HCT116 (cell line): ENCODE results near the gene KCMF1. TPM values are rescaled to one million over a fixed set of nuclear protein-coding genes. Genes with fewer than 3 reads are reported as not detected.

Source experiments
- ATAC-seq: fragments of 200-7000 bp; cut with Tn5 transposase; 2 replicates; pipeline ENCODE4 v1.9.1; 2020; ENCODE audit warnings: mild to moderate bottlenecking, moderate library complexity
- BruUV-seq: library from RNA; stranded (reverse); fragments of 400-500 nt; replicated peaks from 2 replicates; lab custom pipeline; 2021; lab: Mats Ljungman, UMichigan
- CTCF ChIA-PET: fragments of 300-600 bp; sonication (Branson Sonifier 250); formaldehyde crosslinking; loops from one replicate; lab custom pipeline; 2021; ENCODE audit warnings: antibody characterized with exemption; lab: Charles Lee
- POLR2A ChIA-PET: fragments of 300-600, 350-600 bp; sonication (Branson Sonifier 250); formaldehyde crosslinking; loops from one replicate; lab custom pipeline; 2021; ENCODE audit warnings: antibody characterized with exemption; lab: Charles Lee
- RAD21 ChIA-PET, 2 experiments: fragments of 300-600 bp; sonication (Branson Sonifier 250); formaldehyde crosslinking; loops; one replicate each; lab custom pipeline; 2023; ENCODE audit warnings: low total read pairs in 2 of 2; ENCODE audit not compliant: uncharacterized antibody in 2 of 2, unreplicated experiment in 2 of 2, low non-redundant PET in 1 of 2; lab: Charles Lee
- DNase-seq: peaks from one replicate; pipeline ENCODE4 v3.0.0-alpha.2; 2010; ENCODE audit warnings: low read depth, low spot score
- H2AFZ ChIP-seq: fragments of 200-600 bp; shearing (Covaris generic), sonication (generic); 2 replicates; pipeline ENCODE4 v1.6.1; 2017; ENCODE audit warnings: low read depth, mixed run types, mixed read lengths, antibody characterized with exemption, low read length; ENCODE audit not compliant: poor library complexity, severe bottlenecking
- H3K27ac ChIP-seq: 2 replicates; pipeline ENCODE4 v1.5.1; 2012; ENCODE audit warnings: low read depth, low read length
- H3K27me3 ChIP-seq: fragments of 200-600 bp; sonication (generic); 2 replicates; pipeline ENCODE4 v1.6.1; 2016; ENCODE audit warnings: mixed run types, low read length, mixed read lengths; ENCODE audit not compliant: insufficient read depth
- H3K36me3 ChIP-seq, 2 experiments: fragments of 200-500 bp in 1 of 2; fragments of 200-600 bp in 1 of 2; sonication (Bioruptor generic) in 1 of 2; sonication (generic) in 1 of 2; 2 replicates each; pipeline versions ENCODE4 v1.5.1 to v1.6.1; 2014 to 2016; ENCODE audit warnings: low read length in 2 of 2, inconsistent platforms in 1 of 2, mixed read lengths in 1 of 2, mixed run types in 1 of 2; ENCODE audit not compliant: insufficient read depth in 2 of 2, control insufficient read depth in 1 of 2
- H3K4me1 ChIP-seq, 2 experiments: fragments of 200-600 bp in 1 of 2; sonication (generic) in 1 of 2; 2 replicates each; pipeline versions ENCODE4 v1.5.1 to v1.6.1; 2012 to 2017; ENCODE audit warnings: low read length in 2 of 2, inconsistent platforms in 1 of 2, mild to moderate bottlenecking in 1 of 2, mixed read lengths in 1 of 2, mixed run types in 1 of 2, moderate library complexity in 1 of 2; ENCODE audit not compliant: insufficient read depth in 2 of 2, control insufficient read depth in 1 of 2
- H3K4me2 ChIP-seq: fragments of 200-600 bp; sonication (generic); 2 replicates; pipeline ENCODE4 v1.6.1; 2017; ENCODE audit warnings: mixed run types, low read length, mixed read lengths
- H3K4me3 ChIP-seq, 2 experiments: fragments of 200-600 bp in 1 of 2; sonication (generic) in 1 of 2; replicated peaks in 1 of 2; 2 replicates each; pipeline ENCODE4 v1.5.1; 2011 to 2016; ENCODE audit warnings: low read length in 2 of 2, control low read depth in 1 of 2, low read depth in 1 of 2, mild to moderate bottlenecking in 1 of 2, mixed read lengths in 1 of 2, mixed run types in 1 of 2
- H3K79me2 ChIP-seq: fragments of 200-600 bp; sonication (generic); 2 replicates; pipeline ENCODE4 v1.6.1; 2017; ENCODE audit warnings: mild to moderate bottlenecking, mixed run types, low read length, moderate library complexity, mixed read lengths; ENCODE audit not compliant: insufficient read depth
- H3K9ac ChIP-seq: fragments of 200-600 bp; sonication (generic); 2 replicates; pipeline ENCODE4 v1.6.1; 2016; ENCODE audit warnings: low read length, mixed read lengths
- H3K9me2 ChIP-seq: fragments of 200-600 bp; sonication (generic), shearing (Covaris generic); 2 replicates; pipeline ENCODE4 v1.6.1; 2017; ENCODE audit warnings: mixed run types, mild to moderate bottlenecking, moderate library complexity; ENCODE audit not compliant: insufficient read depth
- H3K9me3 ChIP-seq, 2 experiments: fragments of 200-500 bp in 1 of 2; fragments of 200-600 bp in 1 of 2; sonication (Bioruptor generic) in 1 of 2; sonication (generic) in 1 of 2; 2 replicates each; pipeline ENCODE4 v1.6.1; 2014 to 2017; ENCODE audit warnings: low read length in 2 of 2, mixed read lengths in 2 of 2, inconsistent platforms in 1 of 2, low read depth in 1 of 2, mild to moderate bottlenecking in 1 of 2, mixed run types in 1 of 2, moderate library complexity in 1 of 2; ENCODE audit not compliant: control insufficient read depth in 1 of 2, insufficient read depth in 1 of 2
- H4K20me1 ChIP-seq: fragments of 200-600 bp; sonication (generic), shearing (Covaris generic); 2 replicates; pipeline ENCODE4 v1.6.1; 2017; ENCODE audit warnings: mixed run types, mild to moderate bottlenecking, moderate library complexity; ENCODE audit not compliant: insufficient read depth
- EGR1 ChIP-seq: IDR thresholded peaks from 2 replicates; pipeline ENCODE4 v1.6.1; 2012; ENCODE audit warnings: low read depth
- FOSL1 ChIP-seq: IDR thresholded peaks from 2 replicates; pipeline ENCODE4 v1.6.1; 2012; ENCODE audit warnings: low read depth
- POLR2A ChIP-seq: IDR thresholded peaks from 2 replicates; pipeline ENCODE4 v1.7.0; 2011; ENCODE audit warnings: borderline replicate concordance; ENCODE audit not compliant: insufficient read depth, insufficient read length; ENCODE audit errors: extremely low read depth
- POLR2AphosphoS5 ChIP-seq: IDR thresholded peaks from 2 replicates; pipeline ENCODE4 v1.6.1; 2011; ENCODE audit warnings: mild to moderate bottlenecking, low read depth, low read length, moderate library complexity
- SRF ChIP-seq: IDR thresholded peaks from 2 replicates; pipeline ENCODE4 v1.6.1; 2012; ENCODE audit warnings: low read depth
- YY1 ChIP-seq: IDR thresholded peaks from 2 replicates; pipeline ENCODE4 v1.6.1; 2011; ENCODE audit warnings: low read length, low read depth, moderate library complexity, mild to moderate bottlenecking; ENCODE audit not compliant: insufficient replicate concordance; ENCODE audit errors: extremely low read depth
- ZFX ChIP-seq: fragments of 450-650 bp; IDR thresholded peaks from 2 replicates; pipeline ENCODE4 v1.6.1; 2017
- ZNF274 ChIP-seq: fragments of 200-500 bp; sonication (Bioruptor generic); IDR thresholded peaks from 2 replicates; pipeline ENCODE4 v1.6.1; 2014; ENCODE audit warnings: mild to moderate bottlenecking, low read depth, low read length, inconsistent platforms
- intact Hi-C: fragments of 100-400 bp; cut with micrococcal nuclease; formaldehyde crosslinking; loops from 2 replicates; pipeline ENCODE4 v1.10.0; 2022
- total RNA-seq: library from RNA; stranded (reverse); gene quantifications from one replicate; pipeline ENCODE4 v1.2.1, GENCODE V29; 2021; ENCODE audit not compliant: unreplicated experiment
- TF ChIP-seq, protein P1 (sequence below): IDR thresholded peaks from 2 replicates; pipeline ENCODE4 v1.6.1; 2011; ENCODE audit warnings: mild to moderate bottlenecking, low read length, moderate library complexity; ENCODE audit not compliant: insufficient replicate concordance; ENCODE audit errors: extremely low read depth

KCMF1 gene
- total RNA-seq, 1 experiment from 2014 or later: 119 TPM

DNA sequence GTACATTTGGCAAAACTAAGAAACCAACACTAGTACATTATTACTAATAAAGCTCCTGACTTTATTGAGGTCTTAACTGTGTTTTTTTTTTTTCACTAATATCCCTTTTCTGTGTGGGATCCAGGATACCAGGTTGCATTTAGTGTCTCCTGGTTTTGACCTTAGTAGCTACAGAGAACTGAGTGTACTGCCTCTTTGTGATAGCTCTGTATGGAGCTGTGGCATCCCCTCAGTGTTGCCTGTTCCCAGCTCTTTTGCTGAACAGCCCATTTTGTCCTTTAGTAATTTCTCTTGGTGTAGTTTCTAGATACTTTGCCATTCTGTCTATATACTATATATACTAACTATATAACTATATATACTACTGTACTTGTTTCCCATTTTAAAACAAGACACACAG is 31.6 kb downstream of the KCMF1 start:
- TF ChIP-seq FOSL1 (no peak), SRF (no peak), YY1 (no peak), EGR1 (no peak), ZNF274 (no peak)
- TF ChIP-seq, protein P1, sequence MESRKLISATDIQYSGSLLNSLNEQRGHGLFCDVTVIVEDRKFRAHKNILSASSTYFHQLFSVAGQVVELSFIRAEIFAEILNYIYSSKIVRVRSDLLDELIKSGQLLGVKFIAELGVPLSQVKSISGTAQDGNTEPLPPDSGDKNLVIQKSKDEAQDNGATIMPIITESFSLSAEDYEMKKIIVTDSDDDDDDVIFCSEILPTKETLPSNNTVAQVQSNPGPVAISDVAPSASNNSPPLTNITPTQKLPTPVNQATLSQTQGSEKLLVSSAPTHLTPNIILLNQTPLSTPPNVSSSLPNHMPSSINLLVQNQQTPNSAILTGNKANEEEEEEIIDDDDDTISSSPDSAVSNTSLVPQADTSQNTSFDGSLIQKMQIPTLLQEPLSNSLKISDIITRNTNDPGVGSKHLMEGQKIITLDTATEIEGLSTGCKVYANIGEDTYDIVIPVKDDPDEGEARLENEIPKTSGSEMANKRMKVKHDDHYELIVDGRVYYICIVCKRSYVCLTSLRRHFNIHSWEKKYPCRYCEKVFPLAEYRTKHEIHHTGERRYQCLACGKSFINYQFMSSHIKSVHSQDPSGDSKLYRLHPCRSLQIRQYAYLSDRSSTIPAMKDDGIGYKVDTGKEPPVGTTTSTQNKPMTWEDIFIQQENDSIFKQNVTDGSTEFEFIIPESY: no peak
- H3K9me3 ChIP-seq: no peaks in the 10 kb centered on the region
- H3K27ac ChIP-seq: no peak overlapping the region
- H3K4me2 ChIP-seq: no peak overlapping the region
- peaks cover 1 to 3% of the 10 kb centered on the region in 2 experiments; a peak in 1 of 4 replicates for H3K36me3 ChIP-seq
- no peaks in the 10 kb centered on the region for H3K9me2 ChIP-seq
- no TSS peak for BruUV-seq
- H4K20me1 ChIP-seq: peaks cover 6% of the 10 kb centered on the region; the same call in 1 of the 2 replicates
- intact Hi-C loops: no loop called here
- ATAC-seq (no peak), DNase-seq (no peak)
- RAD21 ChIA-PET: no interaction called here
- no peak overlapping the region for H2AFZ ChIP-seq
- POLR2A ChIA-PET: no interaction called here
- no peaks in the 10 kb centered on the region for H3K27me3 ChIP-seq
- peaks cover 98% of the 10 kb centered on the region for H3K79me2 ChIP-seq
- H3K9ac ChIP-seq: no peak overlapping the region
- no peak overlapping the region for H3K4me3 ChIP-seq
- CTCF ChIA-PET: no interaction called here
- H3K4me1 ChIP-seq: peaks cover 8 to 14% of the 10 kb centered on the region in 2 experiments

DNA sequence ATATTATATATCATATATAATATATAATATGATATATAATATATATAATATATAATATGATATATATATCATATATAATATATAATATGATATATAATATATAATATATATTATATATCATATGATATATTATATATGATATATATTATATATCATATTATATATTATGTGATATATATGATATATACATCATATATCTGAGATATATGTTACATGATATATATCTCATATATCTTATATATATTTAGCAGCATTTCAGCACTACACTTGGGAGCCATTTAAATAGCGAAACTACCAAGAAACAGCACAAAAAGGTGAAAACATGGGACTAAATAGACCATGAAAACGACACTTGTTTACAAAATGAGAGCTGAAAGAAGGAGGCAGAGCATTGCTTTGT is 37.3 kb downstream of the KCMF1 start:
- TF ChIP-seq POLR2AphosphoS5 (no peak), FOSL1 (no peak), ZFX (no peak), POLR2A (no peak)
- TF ChIP-seq, all 23 proteins: peak for 0
- no peak for ATAC-seq
- Histone ChIP-seq H3K27me3 (no peaks in the 10 kb centered on the region), H4K20me1 (peaks cover 19% of the 10 kb centered on the region; the same call in 1 of the 2 replicates), H3K36me3 (peaks cover 2 to 3% of the 10 kb centered on the region in 2 experiments; a peak in 1 of 4 replicates), H3K4me3 (no peak overlapping the region), H3K4me2 (no peak overlapping the region), H3K9ac (no peak overlapping the region), H3K4me1 (peaks cover 8 to 20% of the 10 kb centered on the region in 2 experiments), H3K9me3 (no peaks in the 10 kb centered on the region), H2AFZ (no peak overlapping the region), H3K9me2 (no peaks in the 10 kb centered on the region), H3K79me2 (peaks cover 98% of the 10 kb centered on the region), H3K27ac (no peak overlapping the region)
- intact Hi-C loops: loop anchor here (5.0 kb wide), 1 partner anchor 376 kb away; no protein-coding TSS in a partner anchor
- DNase-seq: no peak
- ChIA-PET CTCF (interaction anchor here (1.1 kb wide), 1 partner anchor 9 kb away, joined by 4 read pairs; no protein-coding TSS in a partner anchor), RAD21 (no interaction called here), POLR2A (interaction anchor here (1.0 kb wide), 1 partner anchor 62 kb away, joined by 3 read pairs; no protein-coding TSS in a partner anchor)
- BruUV-seq: no TSS peak
